Muscle layer of colon (tissue), 2 donors: ENCODE measurements around the gene TPP2.

Experiments used
- H3K27ac ChIP-seq: one replicate; pipeline ENCODE4 v1.7.0; 2013; ENCODE audit warnings: low read depth, mild to moderate bottlenecking, low read length, moderate library complexity
- H3K27me3 ChIP-seq, 2 donors: one replicate each; pipeline ENCODE4 v1.7.0; 2013; ENCODE audit warnings: low read length in 2 of 2, mild to moderate bottlenecking in 2 of 2; ENCODE audit not compliant: insufficient read depth in 2 of 2, control insufficient read depth in 1 of 2
- H3K36me3 ChIP-seq: one replicate; pipeline ENCODE4 v1.7.0; 2013; ENCODE audit warnings: mild to moderate bottlenecking, low read length; ENCODE audit not compliant: insufficient read depth
- H3K4me1 ChIP-seq: one replicate; pipeline ENCODE4 v1.7.0; 2013; ENCODE audit warnings: mild to moderate bottlenecking, low read length; ENCODE audit not compliant: insufficient read depth
- H3K4me3 ChIP-seq, 2 donors: one replicate each; pipeline ENCODE4 v1.7.0; 2013; ENCODE audit warnings: low read length in 2 of 2, low read depth in 1 of 2, mild to moderate bottlenecking in 1 of 2, moderate library complexity in 1 of 2
- H3K9ac ChIP-seq: one replicate; pipeline ENCODE4 v1.7.0; 2013; ENCODE audit warnings: low read length
- H3K9me3 ChIP-seq: one replicate; pipeline ENCODE4 v1.7.0; 2013; ENCODE audit warnings: mild to moderate bottlenecking, low read length
- donor health status: abdominal sarcoma.
- donor health status: Adenocarcinoma of cecum.

TPP2 gene

DNA sequence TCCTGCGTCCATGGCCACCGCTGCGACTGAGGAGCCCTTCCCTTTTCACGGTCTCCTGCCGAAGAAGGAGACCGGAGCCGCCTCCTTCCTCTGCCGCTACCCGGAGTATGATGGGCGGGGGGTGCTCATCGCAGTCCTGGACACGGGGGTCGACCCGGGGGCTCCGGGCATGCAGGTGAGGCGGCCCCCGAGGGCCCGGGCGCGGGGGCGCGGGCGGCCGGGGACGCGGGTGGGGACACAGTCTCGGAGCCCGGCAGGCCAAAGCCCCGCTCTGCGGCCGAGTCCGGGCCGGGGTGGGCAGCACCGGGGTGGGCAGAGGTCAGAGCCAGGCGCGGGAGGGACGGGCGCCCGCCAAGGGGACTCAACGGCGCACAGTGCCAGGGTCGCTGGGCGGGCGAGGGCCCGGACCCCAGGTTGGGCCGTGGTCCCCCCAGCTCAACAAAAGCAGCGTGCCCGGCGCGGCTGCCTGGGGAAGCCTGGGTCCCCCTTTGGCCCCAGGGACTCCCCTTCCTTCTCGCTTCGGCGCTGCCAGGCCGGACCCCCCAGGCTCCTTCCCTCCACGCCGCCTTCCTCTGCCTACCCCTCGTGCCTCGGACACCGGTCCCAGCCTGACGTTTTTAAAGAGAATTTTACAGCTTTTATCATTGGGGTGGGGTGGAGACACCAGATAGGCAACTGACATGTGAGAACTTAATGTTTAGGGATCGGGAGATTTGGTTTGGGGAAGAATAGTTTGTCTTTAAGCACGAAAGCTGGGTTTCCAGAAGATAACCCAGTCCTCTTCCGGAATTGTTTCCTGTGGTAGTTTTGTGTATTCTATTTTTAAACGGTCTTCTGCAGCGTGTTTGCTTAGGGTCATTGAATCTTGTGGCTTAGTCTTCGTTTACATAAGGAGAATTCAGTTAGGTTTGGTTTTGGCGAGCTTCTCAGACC lies 509 bp downstream of the TPP2 start:
- Histone ChIP-seq H3K36me3 (no peaks in the 10 kb centered on the region), H3K4me1 (peaks cover 23% of the 10 kb centered on the region), H3K4me3 (peak overlapping the region; percentile 89 to 99), H3K27ac (peak overlapping the region; percentile 100), H3K9me3 (no peaks in the 10 kb centered on the region), H3K27me3 (no peaks in the 10 kb centered on the region), H3K9ac (peak overlapping the region; percentile 66)

DNA sequence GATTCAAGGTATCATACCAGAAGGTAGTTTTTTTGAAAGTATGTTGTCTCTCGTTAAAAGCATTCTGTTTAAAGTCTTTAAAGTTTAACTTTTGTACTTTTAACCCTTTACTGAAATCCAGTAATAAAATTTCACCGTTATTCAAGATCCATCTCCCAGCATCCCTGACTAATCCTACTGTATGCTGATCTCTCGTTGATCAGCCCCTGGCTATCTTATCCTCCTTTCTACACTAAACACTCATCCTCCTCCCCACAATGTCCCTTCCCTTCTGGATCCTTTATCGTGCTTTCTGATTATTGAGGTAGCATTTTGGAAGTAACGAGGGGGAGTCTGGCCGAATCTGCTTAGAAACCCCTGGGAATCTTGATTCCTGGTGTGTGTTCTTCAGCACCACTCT lies 1.3 kb downstream of the TPP2 start:
- Histone ChIP-seq H3K27me3 (no peaks in the 10 kb centered on the region), H3K9me3 (no peaks in the 10 kb centered on the region), H3K4me3 (peak overlapping the region; percentile 49 to 89), H3K9ac (peak overlapping the region; percentile 66), H3K4me1 (peaks cover 23% of the 10 kb centered on the region), H3K27ac (no peak overlapping the region), H3K36me3 (no peaks in the 10 kb centered on the region)

DNA sequence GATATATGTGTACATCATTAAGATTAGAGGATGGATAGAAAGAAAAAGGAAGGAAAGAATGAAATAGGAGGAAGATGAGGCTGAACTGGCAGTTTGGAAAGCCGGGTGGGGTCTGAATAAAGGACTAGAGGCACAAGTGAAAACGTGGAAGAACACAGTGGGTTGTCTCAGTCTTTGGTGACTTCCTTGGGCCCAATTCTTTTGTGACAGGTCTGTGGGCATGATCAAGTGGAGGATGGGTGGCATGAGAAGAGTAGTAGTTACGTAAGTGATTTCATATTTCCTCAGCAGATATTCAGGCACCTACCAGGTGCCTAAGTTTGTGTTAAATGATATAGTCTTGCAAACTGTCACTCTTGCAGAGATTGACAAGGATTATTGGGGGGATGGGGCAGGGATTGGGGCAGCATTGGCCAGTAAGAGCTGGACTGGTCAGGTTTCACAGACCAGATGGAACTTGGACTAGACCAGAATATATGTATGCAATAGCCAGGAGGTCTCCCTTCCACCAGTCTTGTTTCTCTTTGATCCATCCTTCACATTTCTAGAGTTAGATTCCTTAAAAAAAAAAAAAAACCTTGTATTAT lies 2.7 kb downstream of the TPP2 start:
- Histone ChIP-seq H3K36me3 (no peaks in the 10 kb centered on the region), H3K4me3 (no peak overlapping the region), H3K4me1 (peaks cover 23% of the 10 kb centered on the region), H3K27ac (no peak overlapping the region), H3K9ac (no peak overlapping the region), H3K27me3 (no peaks in the 10 kb centered on the region), H3K9me3 (no peaks in the 10 kb centered on the region)

DNA sequence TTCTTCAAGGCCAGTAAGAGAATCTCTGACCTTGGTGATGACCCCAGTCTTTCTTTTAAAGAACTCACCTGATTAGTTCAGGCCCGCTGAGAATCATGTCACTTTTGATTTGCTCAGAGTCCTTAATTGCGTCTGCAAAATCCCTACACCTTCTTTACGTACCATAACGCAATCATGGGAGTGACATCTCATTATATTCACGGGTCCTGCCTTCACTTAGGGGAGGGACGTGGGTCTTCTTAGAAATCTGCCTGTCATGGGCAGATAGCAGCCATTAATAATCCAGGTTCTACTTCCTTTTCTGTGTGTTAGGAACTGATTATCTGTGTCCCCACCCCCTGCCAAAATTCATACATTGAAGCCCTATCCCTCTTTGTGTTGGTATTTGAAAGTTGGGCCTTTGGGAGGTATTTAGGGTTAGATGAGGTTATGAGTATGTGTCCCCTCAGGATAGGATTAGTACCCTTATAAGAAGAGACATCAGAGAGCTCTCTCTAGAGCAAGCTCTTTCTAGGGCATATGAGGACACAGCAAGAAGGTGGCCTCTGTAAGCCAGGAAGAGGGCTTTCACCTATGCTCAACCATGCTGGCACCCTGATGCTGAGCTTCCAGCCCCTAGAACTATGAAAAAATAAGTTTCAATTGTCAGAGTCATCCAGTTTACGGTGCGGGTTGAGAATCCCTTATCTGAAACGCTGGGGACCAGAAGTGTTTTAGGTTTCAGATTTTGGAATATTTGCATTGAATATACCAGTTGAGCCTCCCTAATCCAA lies 9.9 kb downstream of the TPP2 start:
- H3K9ac ChIP-seq: no peak overlapping the region
- no peaks in the 10 kb centered on the region for H3K27me3 ChIP-seq
- H3K36me3 ChIP-seq: peaks cover 13% of the 10 kb centered on the region
- H3K27ac ChIP-seq: no peak overlapping the region
- H3K9me3 ChIP-seq: no peaks in the 10 kb centered on the region
- H3K4me3 ChIP-seq: no peak overlapping the region
- H3K4me1 ChIP-seq: no peaks in the 10 kb centered on the region

DNA sequence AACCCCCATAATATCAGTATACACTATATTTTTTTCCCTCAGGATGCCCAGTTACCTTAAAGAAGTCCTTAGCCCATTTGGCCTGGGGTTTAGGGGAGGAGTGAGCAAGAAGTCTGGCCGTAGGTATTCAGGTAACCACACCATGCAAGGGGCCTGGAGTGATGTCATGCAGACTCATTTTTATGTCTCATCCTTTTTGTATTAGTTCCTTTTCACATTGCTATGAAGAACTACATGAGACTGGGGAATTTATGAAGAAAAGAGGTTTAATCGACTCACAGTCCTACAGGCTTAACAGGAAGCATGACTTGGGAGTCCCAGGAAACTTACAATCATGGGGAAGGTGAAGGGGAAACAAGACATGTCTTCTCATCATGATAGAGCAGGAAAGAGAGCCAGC lies 12.2 kb downstream of the TPP2 start:
- Histone ChIP-seq H3K27ac (no peak overlapping the region), H3K36me3 (peaks cover 15% of the 10 kb centered on the region)

DNA sequence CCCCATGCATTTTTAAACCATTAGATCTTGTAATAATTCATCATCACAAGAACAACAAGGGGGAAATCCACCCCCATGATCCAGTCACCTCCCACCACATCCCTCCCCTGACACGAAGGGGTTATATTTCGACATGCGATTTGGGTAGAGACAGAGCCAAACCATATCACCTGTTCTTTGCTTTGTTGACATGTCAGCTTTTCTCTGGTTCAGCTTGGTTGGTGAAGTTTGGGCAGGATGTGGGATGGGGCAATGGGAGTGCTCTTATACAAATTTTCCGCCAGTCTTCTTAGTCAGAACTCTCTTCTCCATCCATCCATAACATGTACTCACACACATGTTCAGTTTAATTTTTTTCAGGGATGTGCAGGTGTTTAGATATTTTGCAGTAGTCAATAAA lies 12.9 kb downstream of the TPP2 start:
- Histone ChIP-seq H3K27ac (no peak overlapping the region), H3K27me3 (no peaks in the 10 kb centered on the region), H3K4me3 (no peak overlapping the region), H3K36me3 (peaks cover 21% of the 10 kb centered on the region), H3K4me1 (no peaks in the 10 kb centered on the region), H3K9me3 (no peaks in the 10 kb centered on the region), H3K9ac (no peak overlapping the region)

More for the DNA sequence above, 12.2 kb downstream of the TPP2 start:
- Histone ChIP-seq H3K27me3 (no peaks in the 10 kb centered on the region), H3K9ac (no peak overlapping the region), H3K4me1 (no peaks in the 10 kb centered on the region), H3K9me3 (no peaks in the 10 kb centered on the region), H3K4me3 (no peak overlapping the region)

DNA sequence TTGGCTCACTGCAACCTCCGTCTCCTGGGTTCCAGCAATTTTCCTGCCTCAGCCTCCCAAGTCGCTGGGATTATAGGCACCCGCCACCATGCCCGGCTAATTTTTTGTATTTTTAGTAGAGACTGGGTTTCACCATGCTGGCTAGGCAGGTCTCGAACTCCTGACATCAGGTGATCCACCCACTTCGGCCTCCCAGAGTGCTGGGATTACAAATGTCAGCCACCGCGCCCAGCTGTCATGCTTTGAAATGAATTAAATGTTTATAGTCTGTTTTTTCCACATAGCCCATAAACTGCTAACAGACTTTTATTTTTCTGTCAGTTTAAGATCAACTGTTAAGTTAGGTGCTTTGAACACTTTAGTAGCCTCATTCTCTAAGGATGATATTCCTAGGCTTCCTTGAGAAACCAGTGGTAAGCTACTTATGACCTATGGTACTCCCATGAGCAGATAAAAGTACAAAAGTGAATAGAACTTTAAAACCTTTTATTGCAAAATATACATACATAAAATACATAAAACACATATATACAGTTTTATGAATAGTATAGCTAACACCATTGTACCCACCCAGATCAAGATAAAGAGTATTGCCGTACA lies 13.6 kb downstream of the TPP2 start:
- no peaks in the 10 kb centered on the region for H3K27me3 ChIP-seq
- no peak overlapping the region for H3K4me3 ChIP-seq
- H3K4me1 ChIP-seq: no peaks in the 10 kb centered on the region
- H3K9me3 ChIP-seq: no peaks in the 10 kb centered on the region
- H3K36me3 ChIP-seq: peaks cover 19% of the 10 kb centered on the region
- no peak overlapping the region for H3K9ac ChIP-seq
- no peak overlapping the region for H3K27ac ChIP-seq

DNA sequence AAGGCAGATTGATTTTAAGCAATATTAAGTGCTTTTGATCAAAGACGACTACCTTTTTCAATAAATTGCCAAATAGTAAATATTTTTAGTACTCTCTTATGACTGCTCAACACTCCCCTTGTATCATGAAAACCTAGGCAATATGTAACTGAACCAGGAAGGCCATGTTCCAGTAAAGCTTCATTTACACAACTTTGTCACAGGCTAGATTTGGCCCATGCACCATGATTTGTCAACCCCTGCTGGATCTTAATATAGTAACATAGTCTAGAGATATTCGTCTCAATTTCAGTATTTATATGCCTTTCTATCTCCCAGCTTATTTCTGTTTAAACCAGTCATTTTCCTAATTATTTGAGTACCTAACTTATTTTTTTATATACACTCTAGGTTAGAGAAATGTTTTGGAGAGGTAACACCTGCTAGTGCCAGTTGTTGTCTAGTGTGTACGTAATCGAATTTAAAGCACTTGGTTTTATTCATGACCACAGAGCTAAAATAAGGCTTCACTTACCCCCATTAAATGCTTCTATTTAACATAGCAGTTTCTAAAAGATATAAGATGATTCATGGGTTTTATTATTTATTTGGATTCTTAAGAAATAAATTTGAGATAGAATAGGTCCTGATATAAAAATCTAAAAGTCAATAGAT lies 21.0 kb downstream of the TPP2 start:
- Histone ChIP-seq H3K9me3 (no peaks in the 10 kb centered on the region), H3K27me3 (no peaks in the 10 kb centered on the region), H3K36me3 (peaks cover 57% of the 10 kb centered on the region), H3K27ac (no peak overlapping the region), H3K4me3 (no peak overlapping the region), H3K4me1 (no peaks in the 10 kb centered on the region), H3K9ac (no peak overlapping the region)

DNA sequence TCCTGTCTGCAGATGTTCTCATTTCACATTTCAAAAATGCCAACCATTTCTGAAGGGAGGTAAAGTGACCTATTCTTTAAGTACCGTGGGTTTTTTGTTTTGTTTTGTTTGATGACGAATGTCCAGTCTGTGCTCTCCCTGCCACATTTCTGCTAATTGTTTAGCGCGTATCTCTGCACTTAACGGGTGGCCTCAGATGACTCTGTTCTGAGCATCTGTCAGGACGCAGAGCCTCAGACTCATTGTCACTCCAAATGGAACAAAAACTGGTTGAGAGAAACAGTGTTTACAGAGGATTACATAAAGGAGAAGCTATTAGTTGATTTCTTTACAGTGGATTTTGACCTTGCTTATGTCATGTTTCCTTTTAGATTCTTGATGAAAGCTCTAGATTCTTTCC lies 23.7 kb downstream of the TPP2 start:
- Histone ChIP-seq H3K27ac (no peak overlapping the region), H3K4me1 (no peaks in the 10 kb centered on the region), H3K27me3 (no peaks in the 10 kb centered on the region), H3K9me3 (no peaks in the 10 kb centered on the region), H3K36me3 (peaks cover 52% of the 10 kb centered on the region), H3K9ac (no peak overlapping the region), H3K4me3 (no peak overlapping the region)

DNA sequence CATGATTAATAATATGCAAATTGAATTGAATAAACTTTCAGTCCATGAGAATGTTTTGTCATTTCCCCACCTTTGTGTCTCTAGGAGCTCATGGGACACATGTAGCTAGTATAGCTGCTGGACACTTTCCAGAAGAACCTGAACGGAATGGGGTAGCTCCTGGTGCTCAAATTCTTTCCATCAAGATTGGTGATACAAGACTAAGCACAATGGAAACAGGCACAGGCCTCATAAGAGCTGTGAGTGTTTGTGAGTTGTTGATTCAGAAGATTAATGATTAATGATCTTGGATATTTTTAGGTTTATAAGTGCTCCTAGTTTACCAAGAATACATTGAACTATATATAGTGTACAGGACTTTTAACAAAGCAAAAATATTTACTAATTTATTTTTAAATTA lies 30.1 kb downstream of the TPP2 start:
- Histone ChIP-seq H3K36me3 (peaks cover 43% of the 10 kb centered on the region), H3K27ac (no peak overlapping the region), H3K9me3 (no peaks in the 10 kb centered on the region), H3K4me3 (no peak overlapping the region), H3K4me1 (no peaks in the 10 kb centered on the region), H3K9ac (no peak overlapping the region), H3K27me3 (no peaks in the 10 kb centered on the region)

DNA sequence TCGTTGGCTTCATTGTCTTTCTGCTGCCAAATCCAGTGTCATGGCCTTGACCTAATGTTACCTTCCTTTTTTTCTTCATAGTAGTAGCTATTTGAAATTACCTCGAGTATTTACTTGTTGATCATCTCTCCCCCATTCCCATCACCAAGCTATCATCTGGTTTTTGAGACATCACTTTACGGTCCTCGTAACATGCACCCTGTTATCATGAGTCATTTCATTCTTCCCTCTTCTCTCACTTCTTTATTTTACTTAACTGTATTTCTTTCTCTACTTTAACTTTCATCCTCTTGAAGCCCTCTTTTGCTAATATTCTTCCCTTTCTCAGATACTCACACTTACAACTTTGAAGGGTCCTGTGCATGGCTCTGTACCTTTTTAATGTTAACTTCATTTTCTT lies 31.8 kb downstream of the TPP2 start:
- H3K36me3 ChIP-seq: peaks cover 50% of the 10 kb centered on the region
- H3K9ac ChIP-seq: no peak overlapping the region
- H3K4me3 ChIP-seq: no peak overlapping the region
- no peaks in the 10 kb centered on the region for H3K9me3 ChIP-seq
- H3K27ac ChIP-seq: no peak overlapping the region
- no peaks in the 10 kb centered on the region for H3K27me3 ChIP-seq
- H3K4me1 ChIP-seq: no peaks in the 10 kb centered on the region
